ENCODE data around the gene EPHA10. TPM values are rescaled to one million over a fixed set of nuclear protein-coding genes. Genes with fewer than 3 reads are reported as not detected.
A peak's percentile ranks its signal among the peaks of the same experiment; 100 is the strongest.

EPHA10 gene
- total RNA-seq, 1 donor from 2014 or later = not detected

GRCh38 chr1:37703061-37703460, 61.9 kb downstream of the EPHA10 start:
- Histone ChIP-seq H3K9ac (ENCODE audit: low read length) (no peak overlapping the region), H3K4me2 (ENCODE audit: low read length) (no peak overlapping the region), H3K79me2 (ENCODE audit: insufficient read depth, low read length) (peaks cover under 1% of the 10 kb centered on the region), H2AFZ (ENCODE audit: low read depth, low read length) (no peak overlapping the region), H3K36me3 (ENCODE audit: insufficient read depth, low read length) (peaks cover 44% of the 10 kb centered on the region), H3K9me3 (ENCODE audit: insufficient read depth, low read depth, low read length) (no peaks in the 10 kb centered on the region), H3K4me3 (ENCODE audit: insufficient read depth, low read depth, low read length) (no peak overlapping the region), H3K27me3 (ENCODE audit: insufficient read depth, low read length) (no peaks in the 10 kb centered on the region), H3K27ac (ENCODE audit: low read depth, low read length) (no peak overlapping the region), H3K4me1 (ENCODE audit: insufficient read depth, low read length) (no peaks in the 10 kb centered on the region), H4K20me1 (ENCODE audit: insufficient read depth, low read length) (peaks cover 4% of the 10 kb centered on the region)
- FAIRE-seq (no peak), DNase-seq (ENCODE audit: low read depth) (no peak)
- Mint-ChIP-seq H3K4me1 (ENCODE audit: low read depth, unreplicated experiment) (peaks cover 10% of the 10 kb centered on the region), H3K27ac (ENCODE audit: unreplicated experiment) (no peak overlapping the region), H3K27me3 (ENCODE audit: low read depth, unreplicated experiment) (no peaks in the 10 kb centered on the region), H3K9me3 (ENCODE audit: unreplicated experiment) (no peaks in the 10 kb centered on the region), H3K36me3 (ENCODE audit: low read depth, unreplicated experiment) (no peaks in the 10 kb centered on the region), H3K4me3 (ENCODE audit: unreplicated experiment) (no peak overlapping the region)
- no peak for TF ChIP-seq CTCF (IDR thresholded peaks at IDR 0.05; ENCODE audit: insufficient read depth, low read depth, low read length)

GRCh38 chr1:37701051-37701450, 63.9 kb downstream of the EPHA10 start:
- Histone ChIP-seq H4K20me1 (ENCODE audit: insufficient read depth, low read length) (peaks cover 4% of the 10 kb centered on the region), H3K4me1 (ENCODE audit: insufficient read depth, low read length) (no peaks in the 10 kb centered on the region), H3K27me3 (ENCODE audit: insufficient read depth, low read length) (no peaks in the 10 kb centered on the region), H3K79me2 (ENCODE audit: insufficient read depth, low read length) (peaks cover 13% of the 10 kb centered on the region), H3K9ac (ENCODE audit: low read length) (no peak overlapping the region), H3K4me2 (ENCODE audit: low read length) (no peak overlapping the region), H3K36me3 (ENCODE audit: insufficient read depth, low read length) (peaks cover 51% of the 10 kb centered on the region), H3K27ac (ENCODE audit: low read depth, low read length) (no peak overlapping the region), H3K4me3 (ENCODE audit: insufficient read depth, low read depth, low read length) (no peak overlapping the region), H2AFZ (ENCODE audit: low read depth, low read length) (no peak overlapping the region), H3K9me3 (ENCODE audit: insufficient read depth, low read depth, low read length) (no peaks in the 10 kb centered on the region)
- Mint-ChIP-seq H3K4me1 (ENCODE audit: low read depth, unreplicated experiment) (peaks cover 10% of the 10 kb centered on the region), H3K9me3 (ENCODE audit: unreplicated experiment) (no peaks in the 10 kb centered on the region), H3K27me3 (ENCODE audit: low read depth, unreplicated experiment) (no peaks in the 10 kb centered on the region), H3K27ac (ENCODE audit: unreplicated experiment) (peak overlapping the region; percentile 72), H3K4me3 (ENCODE audit: unreplicated experiment) (no peak overlapping the region), H3K36me3 (ENCODE audit: low read depth, unreplicated experiment) (no peaks in the 10 kb centered on the region)
- DNase-seq (ENCODE audit: low read depth) (no peak), FAIRE-seq (no peak)
- TF ChIP-seq EZH2 (IDR thresholded peaks at IDR 0.05; ENCODE audit: insufficient read depth, low read length) (no peak), CTCF (IDR thresholded peaks at IDR 0.05; ENCODE audit: insufficient read depth, low read depth, low read length) (no peak)

- DNase-seq (ENCODE audit: low read depth) (no peak), FAIRE-seq (no peak)
- Mint-ChIP-seq H3K36me3 (ENCODE audit: low read depth, unreplicated experiment) (no peaks in the 10 kb centered on the region), H3K4me1 (ENCODE audit: low read depth, unreplicated experiment) (peaks cover 5% of the 10 kb centered on the region), H3K9me3 (ENCODE audit: unreplicated experiment) (no peaks in the 10 kb centered on the region), H3K27ac (ENCODE audit: unreplicated experiment) (no peak overlapping the region), H3K4me3 (ENCODE audit: unreplicated experiment) (no peak overlapping the region), H3K27me3 (ENCODE audit: low read depth, unreplicated experiment) (no peaks in the 10 kb centered on the region)
- H3K4me3 ChIP-seq (ENCODE audit: insufficient read depth, low read depth, low read length) = no peak overlapping the region
- no peaks in the 10 kb centered on the region for H3K9me3 ChIP-seq (ENCODE audit: insufficient read depth, low read depth, low read length)
- H3K27ac ChIP-seq (ENCODE audit: low read depth, low read length) = no peak overlapping the region
- no peak overlapping the region for H3K4me2 ChIP-seq (ENCODE audit: low read length)
- H2AFZ ChIP-seq (ENCODE audit: low read depth, low read length) = no peak overlapping the region
- no peak overlapping the region for H3K9ac ChIP-seq (ENCODE audit: low read length)
- no peaks in the 10 kb centered on the region for H3K4me1 ChIP-seq (ENCODE audit: insufficient read depth, low read length)
- H3K79me2 ChIP-seq (ENCODE audit: insufficient read depth, low read length) = peaks cover 25% of the 10 kb centered on the region
- H4K20me1 ChIP-seq (ENCODE audit: insufficient read depth, low read length) = peaks cover 4% of the 10 kb centered on the region
- H3K27me3 ChIP-seq (ENCODE audit: insufficient read depth, low read length) = no peaks in the 10 kb centered on the region
- H3K36me3 ChIP-seq (ENCODE audit: insufficient read depth, low read length) = peaks cover 50% of the 10 kb centered on the region
- no peak for TF ChIP-seq EZH2 (IDR thresholded peaks at IDR 0.05; ENCODE audit: insufficient read depth, low read length)
- no peak for TF ChIP-seq CTCF (IDR thresholded peaks at IDR 0.05; ENCODE audit: insufficient read depth, low read depth, low read length)
Observed at GRCh38 chr1:37699147-37699546, 65.8 kb downstream of the EPHA10 start.
